IMR-90 (cell line): ENCODE measurements around the gene ALPK3.

Experiments
- POLR2A ChIP-seq: IDR thresholded peaks from 2 replicates; pipeline ENCODE4 v1.6.1; 2012; ENCODE audit warnings: mild to moderate bottlenecking, low read depth, low read length
- RAD21 ChIP-seq: IDR thresholded peaks from 2 replicates; pipeline ENCODE4 v1.6.1; 2012; ENCODE audit warnings: low read length, improper control_type of control experiment
- RFX5 ChIP-seq: IDR thresholded peaks from 2 replicates; pipeline ENCODE4 v1.8.0; 2012; ENCODE audit warnings: low read depth, mild to moderate bottlenecking, low read length, moderate library complexity
- TF ChIP-seq, protein P1 (sequence below): conservative IDR thresholded peaks from 2 replicates; pipeline ENCODE4 v1.5.1; 2012; ENCODE audit warnings: mild to moderate bottlenecking, low read depth, low read length, improper control_type of control experiment

- TF ChIP-seq RAD21: no peak
- TF ChIP-seq, protein P1, sequence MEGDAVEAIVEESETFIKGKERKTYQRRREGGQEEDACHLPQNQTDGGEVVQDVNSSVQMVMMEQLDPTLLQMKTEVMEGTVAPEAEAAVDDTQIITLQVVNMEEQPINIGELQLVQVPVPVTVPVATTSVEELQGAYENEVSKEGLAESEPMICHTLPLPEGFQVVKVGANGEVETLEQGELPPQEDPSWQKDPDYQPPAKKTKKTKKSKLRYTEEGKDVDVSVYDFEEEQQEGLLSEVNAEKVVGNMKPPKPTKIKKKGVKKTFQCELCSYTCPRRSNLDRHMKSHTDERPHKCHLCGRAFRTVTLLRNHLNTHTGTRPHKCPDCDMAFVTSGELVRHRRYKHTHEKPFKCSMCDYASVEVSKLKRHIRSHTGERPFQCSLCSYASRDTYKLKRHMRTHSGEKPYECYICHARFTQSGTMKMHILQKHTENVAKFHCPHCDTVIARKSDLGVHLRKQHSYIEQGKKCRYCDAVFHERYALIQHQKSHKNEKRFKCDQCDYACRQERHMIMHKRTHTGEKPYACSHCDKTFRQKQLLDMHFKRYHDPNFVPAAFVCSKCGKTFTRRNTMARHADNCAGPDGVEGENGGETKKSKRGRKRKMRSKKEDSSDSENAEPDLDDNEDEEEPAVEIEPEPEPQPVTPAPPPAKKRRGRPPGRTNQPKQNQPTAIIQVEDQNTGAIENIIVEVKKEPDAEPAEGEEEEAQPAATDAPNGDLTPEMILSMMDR: no peak
- no peak for TF ChIP-seq RFX5
- no peak for TF ChIP-seq POLR2A
Measured at GRCh38 chr15:84910928-84911623, 93.9 kb downstream of the ALPK3 start.
